Measurements from ENCODE around the gene SPTBN4.
"Not testable (repeated sequence)": the region's sequence is repeated elsewhere in the genome, so short reads cannot be mapped to it uniquely, and the experiment has no call there.

The SPTBN4 gene

GRCh38 chr19:40502647-40503319, 36.0 kb downstream of the SPTBN4 start:
- no peak for DNase-seq

- DNase-seq = peak in 33 of 58 donors; percentile 5 to 70 (median 43)
Observed at GRCh38 chr19:40503320-40503695, 36.5 kb downstream of the SPTBN4 start.

- no peak for DNase-seq
Observed at GRCh38 chr19:40506099-40506498, 39.3 kb downstream of the SPTBN4 start.

- DNase-seq = no peak
Observed at GRCh38 chr19:40507892-40508291, 41.1 kb downstream of the SPTBN4 start.

GRCh38 chr19:40508739-40509260, 42.0 kb downstream of the SPTBN4 start:
- no peak for DNase-seq

GRCh38 chr19:40510526-40511115, 43.8 kb downstream of the SPTBN4 start:
- DNase-seq = no peak

- DNase-seq = no peak
Observed at GRCh38 chr19:40511487-40511886, 44.7 kb downstream of the SPTBN4 start.

GRCh38 chr19:40512110-40512472, 45.3 kb downstream of the SPTBN4 start:
- DNase-seq = no peak

- DNase-seq = no peak
Observed at GRCh38 chr19:40512473-40513344, 45.9 kb downstream of the SPTBN4 start.

GRCh38 chr19:40513345-40513678, 46.5 kb downstream of the SPTBN4 start:
- no peak for DNase-seq

GRCh38 chr19:40513741-40514315, 47.0 kb downstream of the SPTBN4 start:
- DNase-seq = no peak

- DNase-seq = no peak
Observed at GRCh38 chr19:40517248-40517647, 50.4 kb downstream of the SPTBN4 start.

GRCh38 chr19:40519352-40520322, 52.8 kb downstream of the SPTBN4 start:
- peak in 2 of 58 donors; percentile 8 to 9 for DNase-seq

- no peak for DNase-seq
Observed at GRCh38 chr19:40521276-40521675, 54.5 kb downstream of the SPTBN4 start.

- DNase-seq = not testable (repeated sequence)
Observed at GRCh38 chr19:40521900-40522299, 55.1 kb downstream of the SPTBN4 start.

GRCh38 chr19:40523322-40524047, 56.7 kb downstream of the SPTBN4 start:
- peak in 16 of 58 donors; percentile 6 to 61 (median 26) for DNase-seq

GRCh38 chr19:40524133-40524549, 57.3 kb downstream of the SPTBN4 start:
- no peak for DNase-seq

GRCh38 chr19:40524655-40525054, 57.9 kb downstream of the SPTBN4 start:
- DNase-seq = no peak

- no peak for DNase-seq
Observed at GRCh38 chr19:40525234-40526051, 58.6 kb downstream of the SPTBN4 start.
